Heart left ventricle (tissue), 16 donors: ENCODE measurements around the gene ZNF768. TPM values are rescaled to one million over a fixed set of nuclear protein-coding genes. Genes with fewer than 3 reads are reported as not detected.

ENCODE experiments used
- ATAC-seq, 4 donors: fragments of 200-7000 bp; cut with Tn5 transposase; one replicate each; pipeline ENCODE4 v1.9.1; 2020 to 2022; ENCODE audit warnings: moderate library complexity in 4 of 4, mild to moderate bottlenecking in 3 of 4, moderate number of reproducible peaks in 1 of 4
- DNase-seq, 5 donors: peaks; one replicate each; pipeline ENCODE4 v3.0.0-alpha.2; 2020
- H3K27ac ChIP-seq, 12 donors: fragments of 200-600 bp; sonication (generic) in 4 of 12; one replicate each; pipeline versions ENCODE4 v1.5.0 to v1.8.0; 2016 to 2022; ENCODE audit warnings: mild to moderate bottlenecking in 2 of 12
- H3K27me3 ChIP-seq, 9 donors: fragments of 200-600 bp; sonication (generic) in 2 of 9; one replicate each; pipeline versions ENCODE4 v1.5.1 to v1.8.0; 2016 to 2022; ENCODE audit warnings: mild to moderate bottlenecking in 3 of 9
- H3K36me3 ChIP-seq, 9 donors: fragments of 200-600 bp; sonication (generic) in 2 of 9; one replicate each; pipeline versions ENCODE4 v1.5.0 to v1.8.0; 2018 to 2022; ENCODE audit warnings: mild to moderate bottlenecking in 2 of 9
- H3K4me1 ChIP-seq, 12 donors: fragments of 200-600 bp; sonication (generic) in 4 of 12; one replicate each; pipeline versions ENCODE4 v1.5.0 to v1.8.0; 2016 to 2022; ENCODE audit warnings: mild to moderate bottlenecking in 3 of 12
- H3K4me3 ChIP-seq, 12 donors: fragments of 200-600 bp; sonication (generic) in 4 of 12; one replicate each; pipeline versions ENCODE4 v1.5.0 to v1.8.0; 2017 to 2022; ENCODE audit warnings: mild to moderate bottlenecking in 9 of 12, moderate library complexity in 4 of 12
- H3K9me3 ChIP-seq, 12 donors: fragments of 200-600 bp; sonication (generic) in 4 of 12; one replicate each; pipeline versions ENCODE4 v1.5.0 to v1.8.0; 2016 to 2022; ENCODE audit warnings: mild to moderate bottlenecking in 1 of 12
- POLR2A ChIP-seq, 2 donors: fragments of 450-650 bp; IDR thresholded peaks; one replicate each; pipeline ENCODE4 v1.6.1; 2017; ENCODE audit warnings: antibody characterized with exemption in 2 of 2, mild to moderate bottlenecking in 2 of 2, moderate library complexity in 2 of 2
- WGBS, 4 donors: extraction: QIAGEN DNeasy Blood & Tissue Kit in 2 of 4; methylation state at CpG; one replicate each; pipeline versions ENCODE4 v1.1.5 to v1.1.7; 2013 to 2018; 5-methylcytosine and 5-hydroxymethylcytosine counted together
- intact Hi-C, 10 donors: fragments of 100-400 bp; cut with DNase I; formaldehyde crosslinking; loops; one replicate each; pipeline versions ENCODE4 v1.11.1 to v1.14.2; 2022
- polyA plus RNA-seq, 2 donors: library from polyadenylated mRNA; stranded (reverse); fragments of 200-250 nt; gene quantifications; one replicate each; pipeline ENCODE4 v1.2.3, GENCODE V29; 2013
- total RNA-seq, 9 donors: library from RNA; depleted of rRNA in 2 of 9; stranded (reverse); fragments of >200 nt in 2 of 9; fragmentation: NEBNext Ultra II Directional in 3 of 9; extraction: Animal tissue kit (Norgen Biotek cat#: 25700) in 3 of 9; gene quantifications; one replicate each; pipeline versions ENCODE4 v1.1.0 to v1.2.4, GENCODE V29; 2016 to 2023
- TF ChIP-seq, protein P1 (sequence below), 12 donors: fragments of 200-600 bp; sonication (generic) in 4 of 12; IDR thresholded peaks; one replicate each; pipeline versions ENCODE4 v1.5.0 to v1.8.0; 2018 to 2022; ENCODE audit warnings: antibody characterized with exemption in 12 of 12, mild to moderate bottlenecking in 5 of 12
- donor health status: ischemic (EF 13 %, LVEDD 7.1; RV severe dilation, severe dysfunction).
- donor health status: healthy with polysubstance abuse.
- donor health status: DM: no; HTN: yes; CAD: no.
- donor health status: DM: no; HTN: no; CAD: no.
- donor health status: ischemic (EF 25% LVEDD 6.9; RV normal size, moderate dysfunction).
- donor health status: ischemic (EF 25% LVEDD 5.7; RV mildly dilated, moderate dysfunction).
- donor health status: healthy.
- donor health status: DM: yes; HTN: yes; CAD: no.
- donor health status: ischemic (EF 35%, LVEDD 5.7; RV mildly dilated, moderate dysfunction).
- donor health status: nonischemic (EF 11% LVEDD 7.7; RV severe dilation, severe dysfunction).
- donor health status: DM: yes; HTN: yes; CAD: no.
- donor health status: PGD.
- donor health status: ischemic (EF 29% LVEDD 5.4; RV normal size, mild dysfunction).
- donor health status: nonischemic (EF 23%, LVEDD 6.1; RV moderate dilation, normal function).

ZNF768 gene
- total and polyA plus RNA-seq, 11 donors, result 38.9 to 88.2 (median 51.6) TPM

DNA sequence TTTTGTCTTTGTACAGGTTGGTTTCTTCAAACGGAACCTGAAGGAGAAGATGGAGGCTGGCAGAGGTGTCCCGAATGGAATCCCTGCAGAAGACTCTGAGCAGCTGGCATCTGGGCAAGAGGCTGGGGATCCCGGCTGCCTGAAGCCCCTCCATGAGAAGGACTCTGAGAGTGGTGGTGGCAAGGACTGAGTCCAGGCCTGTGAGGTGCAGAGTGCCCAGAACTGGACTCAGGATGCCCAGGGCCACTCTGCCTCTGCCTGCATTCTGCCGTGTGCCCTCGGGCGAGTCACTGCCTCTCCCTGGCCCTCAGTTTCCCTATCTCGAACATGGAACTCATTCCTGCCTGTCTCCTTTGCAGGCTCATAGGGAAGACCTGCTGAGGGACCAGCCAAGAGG is 4.9 kb downstream of the ZNF768 start:
- intact Hi-C loops, result loop anchor here in 2 of 10 donors (10.0 kb wide), 2 partner anchors 133 to 457 kb away; partner anchors contain the start of genes ALDOA (in 1 of the 2), FBRS (in 1 of the 2) and PRR14 (in 1 of the 2)
- H3K9me3 ChIP-seq, result no peaks in the 10 kb centered on the region
- no peak for TF ChIP-seq POLR2A (IDR thresholded peaks at IDR 0.05)
- TF ChIP-seq, protein P1, sequence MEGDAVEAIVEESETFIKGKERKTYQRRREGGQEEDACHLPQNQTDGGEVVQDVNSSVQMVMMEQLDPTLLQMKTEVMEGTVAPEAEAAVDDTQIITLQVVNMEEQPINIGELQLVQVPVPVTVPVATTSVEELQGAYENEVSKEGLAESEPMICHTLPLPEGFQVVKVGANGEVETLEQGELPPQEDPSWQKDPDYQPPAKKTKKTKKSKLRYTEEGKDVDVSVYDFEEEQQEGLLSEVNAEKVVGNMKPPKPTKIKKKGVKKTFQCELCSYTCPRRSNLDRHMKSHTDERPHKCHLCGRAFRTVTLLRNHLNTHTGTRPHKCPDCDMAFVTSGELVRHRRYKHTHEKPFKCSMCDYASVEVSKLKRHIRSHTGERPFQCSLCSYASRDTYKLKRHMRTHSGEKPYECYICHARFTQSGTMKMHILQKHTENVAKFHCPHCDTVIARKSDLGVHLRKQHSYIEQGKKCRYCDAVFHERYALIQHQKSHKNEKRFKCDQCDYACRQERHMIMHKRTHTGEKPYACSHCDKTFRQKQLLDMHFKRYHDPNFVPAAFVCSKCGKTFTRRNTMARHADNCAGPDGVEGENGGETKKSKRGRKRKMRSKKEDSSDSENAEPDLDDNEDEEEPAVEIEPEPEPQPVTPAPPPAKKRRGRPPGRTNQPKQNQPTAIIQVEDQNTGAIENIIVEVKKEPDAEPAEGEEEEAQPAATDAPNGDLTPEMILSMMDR (IDR thresholded peaks at IDR 0.05), result no peak
- no peaks in the 10 kb centered on the region for H3K27me3 ChIP-seq
- DNase-seq (no peak), ATAC-seq (no peak)
- H3K27ac ChIP-seq, result no peak overlapping the region
- 89 to 96% (median 92%) methylated on average over 5 to 7 of the region's 7 CpGs for WGBS, 4 donors
- H3K4me1 ChIP-seq, result peaks cover 0 to 26% (median 7%) of the 10 kb centered on the region in 12 donors
- no peak overlapping the region for H3K4me3 ChIP-seq
- peaks cover 0 to 47% (median 8%) of the 10 kb centered on the region in 9 donors for H3K36me3 ChIP-seq

DNA sequence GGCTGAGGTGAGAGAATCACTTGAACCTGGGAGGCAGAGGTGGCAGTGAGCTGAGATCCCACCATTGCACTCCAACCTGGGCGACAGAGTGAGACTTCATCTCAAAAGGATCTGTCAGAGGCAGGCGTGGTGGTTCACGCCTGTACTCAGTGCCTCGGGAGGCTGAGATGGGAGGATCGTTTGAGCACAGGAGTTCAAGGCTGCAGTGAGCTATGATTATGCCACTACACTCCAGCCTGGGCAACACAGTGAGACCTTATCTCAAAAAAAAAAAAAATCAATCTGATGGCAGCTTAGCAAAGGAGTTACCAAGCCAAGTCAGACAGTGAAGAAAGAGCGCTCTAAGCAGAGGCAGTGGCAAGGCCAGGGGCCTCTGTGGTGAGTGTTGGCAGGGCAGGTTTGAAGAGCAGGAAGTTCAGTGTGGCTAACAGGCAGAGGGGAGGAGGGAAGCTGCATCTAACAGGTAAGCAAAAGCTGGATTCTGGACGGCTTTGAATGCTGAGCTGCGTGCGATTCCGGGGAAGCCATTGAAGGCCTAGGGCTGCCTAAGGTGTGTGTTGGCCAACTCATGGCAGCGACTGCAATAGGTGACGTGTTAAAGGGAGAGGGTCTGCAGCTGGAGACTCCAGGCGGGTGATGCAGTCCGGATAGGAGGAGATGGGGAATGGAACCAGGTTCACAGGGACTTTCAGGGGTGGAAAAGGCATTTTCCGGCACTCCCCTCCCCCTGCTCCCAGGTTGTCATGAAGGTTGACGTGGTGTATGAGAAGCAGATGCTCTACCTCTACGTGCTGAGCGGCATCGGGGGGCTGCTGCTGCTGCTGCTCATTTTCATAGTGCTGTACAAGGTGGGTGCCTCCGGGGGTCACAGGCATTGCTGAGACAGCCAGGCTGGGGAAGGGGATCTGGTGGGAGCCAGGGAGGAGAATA is 7.0 kb downstream of the ZNF768 start:
- no peak for ATAC-seq
- Histone ChIP-seq H3K4me1 (peaks cover 0 to 8% (median 1%) of the 10 kb centered on the region in 12 donors), H3K27me3 (no peaks in the 10 kb centered on the region), H3K9me3 (no peaks in the 10 kb centered on the region), H3K4me3 (no peak overlapping the region), H3K27ac (no peak overlapping the region), H3K36me3 (peaks cover 0 to 62% (median under 1%) of the 10 kb centered on the region in 9 donors)
- intact Hi-C loops, result loop anchor here in 2 of 10 donors (5.0 to 10.0 kb wide), 3 partner anchors 52 to 455 kb away; partner anchors contain the start of genes ALDOA (in 1 of the 2), FBRS (in 1 of the 2) and PRR14 (in 1 of the 2)
- TF ChIP-seq, protein P1 (IDR thresholded peaks at IDR 0.05), result no peak
- no peak for TF ChIP-seq POLR2A (IDR thresholded peaks at IDR 0.05)
- WGBS, 4 donors, result 89 to 91% (median 90%) methylated on average over 20 of the region's 20 CpGs
- DNase-seq, result peak in 1 of 5 donors; percentile 9

DNA sequence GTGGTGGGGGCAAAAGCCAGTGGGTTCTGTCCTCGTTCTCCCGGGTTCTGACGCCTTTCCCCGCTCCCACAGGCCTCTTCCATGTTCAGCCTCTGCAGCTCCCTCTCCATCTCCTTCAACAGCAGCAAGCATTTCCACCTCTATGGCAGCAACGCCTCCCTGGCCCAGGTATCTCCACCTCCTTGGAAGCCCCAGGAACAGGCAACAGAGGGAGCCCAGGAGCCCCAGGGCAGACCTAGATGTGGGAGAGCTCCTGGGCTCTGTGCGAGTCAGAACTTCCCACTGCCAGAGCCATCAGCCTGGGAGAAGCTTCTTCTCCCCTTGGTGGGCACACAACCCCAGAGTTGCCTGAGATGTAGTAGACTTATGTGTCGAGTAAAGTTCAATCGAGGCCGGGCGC is 7.8 kb downstream of the ZNF768 start:
- Histone ChIP-seq H3K9me3 (no peaks in the 10 kb centered on the region), H3K4me1 (no peaks in the 10 kb centered on the region), H3K27me3 (no peaks in the 10 kb centered on the region), H3K36me3 (peaks cover 0 to 67% (median 0%) of the 10 kb centered on the region in 9 donors), H3K27ac (no peak overlapping the region), H3K4me3 (no peak overlapping the region)
- peak in 1 of 5 donors; percentile 28 for DNase-seq
- 87 to 94% (median 89%) methylated on average over 10 of the region's 10 CpGs for WGBS, 4 donors
- TF ChIP-seq, protein P1 (IDR thresholded peaks at IDR 0.05), result no peak
- no peak for TF ChIP-seq POLR2A (IDR thresholded peaks at IDR 0.05)
- intact Hi-C loops, result loop anchor here in 1 of 10 donors (5.0 kb wide), 1 partner anchor 51 kb away; no protein-coding TSS in a partner anchor
- ATAC-seq, result no peak

DNA sequence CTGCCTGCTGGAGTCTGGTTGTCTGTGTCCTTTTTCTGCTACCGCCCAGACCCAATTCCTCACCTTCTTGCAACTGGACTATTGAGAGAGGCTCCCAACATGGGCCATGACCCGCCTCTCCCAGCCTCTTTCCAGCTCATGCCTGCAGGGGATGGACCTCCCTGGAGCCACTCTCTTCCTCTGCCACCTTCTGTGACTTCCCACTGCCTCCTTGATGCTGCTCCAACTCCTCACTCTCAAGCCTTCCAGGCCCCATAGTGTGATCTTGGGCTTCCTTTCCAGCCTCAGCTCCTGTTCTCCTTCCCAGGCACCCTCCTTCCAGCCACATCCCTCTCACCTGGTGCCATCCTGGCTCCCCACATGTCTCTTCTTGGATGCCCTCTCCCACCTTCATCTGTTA is 11.1 kb downstream of the ZNF768 start:
- H3K4me1 ChIP-seq, result no peaks in the 10 kb centered on the region
- DNase-seq, result no peak
- no peaks in the 10 kb centered on the region for H3K27me3 ChIP-seq
- WGBS, 4 donors, result 77 to 90% (median 84%) methylated on average over 2 of the region's 2 CpGs
- H3K4me3 ChIP-seq, result no peak overlapping the region
- H3K36me3 ChIP-seq, result peaks cover 0 to 95% (median 0%) of the 10 kb centered on the region in 9 donors
- no peak for ATAC-seq
- intact Hi-C loops, result loop anchor here in 1 of 10 donors (5.0 kb wide), 1 partner anchor 48 kb away; no protein-coding TSS in a partner anchor
- no peaks in the 10 kb centered on the region for H3K9me3 ChIP-seq
- TF ChIP-seq, protein P1 (IDR thresholded peaks at IDR 0.05), result no peak
- TF ChIP-seq POLR2A (IDR thresholded peaks at IDR 0.05), result no peak
- no peak overlapping the region for H3K27ac ChIP-seq
